Fibroblast of gingiva (primary cell): Measurements from ENCODE around the gene TTC7B.

Experiments
- DNase-seq: peaks from one replicate; pipeline ENCODE4 v3.0.0-alpha.2; 2011; ENCODE audit warnings: low read depth

Gene TTC7B

DNA sequence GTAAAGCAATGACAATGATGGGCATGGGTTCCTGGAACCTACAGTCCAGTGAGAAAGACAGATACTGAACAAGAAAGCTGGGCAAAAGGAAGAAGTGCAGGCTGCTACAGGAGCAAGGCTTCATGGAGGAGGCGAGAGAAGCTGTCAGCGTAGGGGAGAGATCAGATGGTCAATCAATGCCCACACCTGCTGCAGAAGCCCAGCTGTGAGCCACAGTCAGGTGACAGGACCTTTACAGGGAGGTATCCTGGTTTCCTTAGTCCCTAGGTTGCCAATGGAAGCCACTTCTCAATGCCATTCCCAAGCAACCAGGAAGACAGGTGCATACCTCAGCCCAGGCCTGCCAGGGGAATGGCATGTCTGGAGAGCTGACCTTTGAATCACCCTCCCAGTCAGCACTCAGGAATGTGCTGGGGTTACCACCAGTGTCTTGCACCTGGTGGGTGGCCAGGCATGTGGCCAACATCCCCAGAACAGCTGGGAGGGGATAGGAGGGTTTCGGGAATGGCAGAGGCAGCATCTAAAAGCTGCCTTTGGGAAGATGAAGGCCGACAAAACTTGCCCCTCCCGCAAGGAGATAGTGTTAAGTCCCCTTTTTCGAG lies 170.3 kb downstream of the TTC7B start:
- DNase-seq: no peak

DNA sequence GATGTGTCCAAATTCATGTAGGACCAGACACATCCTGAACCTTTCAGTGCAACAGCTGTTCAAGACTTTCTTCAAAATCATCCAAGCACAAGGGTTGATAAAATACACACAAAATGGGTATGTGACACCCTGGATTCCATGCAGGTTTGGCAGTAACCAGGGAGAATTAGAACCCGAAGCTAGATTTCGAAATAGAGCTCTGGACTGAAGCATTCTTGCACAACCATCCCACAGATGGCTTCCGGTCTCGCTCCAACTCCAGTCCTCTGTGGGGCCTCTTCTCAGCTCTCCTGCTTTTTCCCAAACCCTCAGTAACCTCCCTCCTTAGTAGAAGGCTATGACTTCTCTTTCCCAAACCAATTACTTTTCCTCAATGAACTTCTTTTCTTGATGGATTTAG lies 171.3 kb downstream of the TTC7B start:
- DNase-seq: peak; percentile 93

DNA sequence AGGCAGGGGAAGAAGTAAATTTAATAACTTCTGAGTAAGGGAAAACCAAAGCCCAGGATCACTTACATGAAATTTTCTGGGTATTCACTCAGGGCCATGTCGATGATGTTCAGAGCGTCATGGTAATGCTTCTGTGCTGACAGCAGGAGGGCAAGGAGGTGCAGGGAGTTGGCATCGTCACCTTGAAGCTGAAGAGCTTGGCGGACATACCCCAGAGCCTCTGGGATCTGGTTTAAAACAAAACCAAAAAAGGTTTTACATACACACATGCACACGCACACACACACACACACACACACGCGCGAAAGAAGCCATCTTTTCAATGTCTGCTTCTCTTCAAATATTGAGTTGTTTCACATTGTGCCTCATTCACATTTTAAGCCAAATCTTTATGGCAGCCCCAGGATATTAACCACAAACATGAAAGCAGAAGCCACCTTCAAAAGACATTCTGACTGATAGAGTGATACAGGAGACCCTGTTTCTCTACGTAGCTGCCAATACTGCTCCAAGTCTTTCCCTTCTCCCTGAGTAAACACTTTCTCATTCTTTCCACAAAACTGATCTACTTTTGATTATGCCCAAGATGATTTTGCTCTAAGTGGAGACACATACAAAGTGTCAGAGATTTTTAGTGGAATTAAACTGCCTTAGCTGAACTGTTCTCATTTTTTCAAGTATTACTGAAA lies 172.1 kb downstream of the TTC7B start:
- no peak for DNase-seq

DNA sequence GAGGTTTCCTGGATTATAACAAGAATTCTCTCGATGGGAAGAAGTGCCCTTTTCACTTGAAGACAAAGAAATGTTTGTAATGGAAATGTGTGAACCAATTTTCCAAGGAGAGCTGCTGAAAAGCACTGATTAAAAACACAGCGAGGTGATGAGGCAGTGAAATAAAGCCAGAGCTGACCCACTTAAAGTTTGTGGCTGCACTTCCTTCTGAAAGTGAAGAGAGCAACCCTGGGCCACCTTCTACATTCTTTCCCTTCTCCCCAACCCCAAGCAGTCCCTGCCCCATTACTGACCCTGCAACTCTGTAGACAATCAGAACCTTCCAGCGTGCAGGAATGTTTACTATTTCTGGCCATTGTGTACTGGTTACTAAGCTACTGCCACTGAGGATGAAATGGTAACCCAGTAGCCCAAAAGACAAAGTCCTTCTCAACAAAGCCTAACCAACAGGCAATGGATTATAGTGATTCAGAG lies 173.9 kb downstream of the TTC7B start:
- peak; percentile 16 for DNase-seq

DNA sequence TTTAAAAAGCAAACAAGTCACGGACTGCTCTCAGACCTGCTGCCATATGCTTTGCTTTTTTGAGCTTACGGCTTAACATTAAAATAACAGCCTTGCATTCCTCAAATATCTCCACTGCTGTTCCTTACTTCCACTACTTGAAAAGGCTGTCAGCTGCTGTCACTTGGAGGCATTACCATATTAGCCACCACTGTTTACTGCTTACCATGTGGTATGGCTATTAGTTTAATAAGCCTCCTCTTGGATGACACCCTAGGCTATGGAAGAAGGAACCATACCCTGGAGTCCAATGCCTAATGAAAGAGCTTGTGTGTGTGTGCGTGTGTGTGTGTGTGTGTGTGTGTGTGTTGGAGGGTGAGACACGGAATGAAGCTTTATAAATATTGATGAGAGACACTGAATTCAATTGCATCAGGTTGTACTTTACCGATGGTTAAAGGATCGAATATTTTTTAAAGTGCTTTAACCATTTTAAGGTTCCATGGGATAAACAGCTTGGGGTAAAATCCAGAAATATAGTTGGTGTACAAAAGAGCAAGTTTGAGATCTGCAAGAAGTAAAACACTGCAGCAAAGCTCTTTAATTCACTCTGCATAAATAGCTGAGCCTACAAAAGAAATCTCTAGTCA lies 174.5 kb downstream of the TTC7B start:
- DNase-seq: no peak

DNA sequence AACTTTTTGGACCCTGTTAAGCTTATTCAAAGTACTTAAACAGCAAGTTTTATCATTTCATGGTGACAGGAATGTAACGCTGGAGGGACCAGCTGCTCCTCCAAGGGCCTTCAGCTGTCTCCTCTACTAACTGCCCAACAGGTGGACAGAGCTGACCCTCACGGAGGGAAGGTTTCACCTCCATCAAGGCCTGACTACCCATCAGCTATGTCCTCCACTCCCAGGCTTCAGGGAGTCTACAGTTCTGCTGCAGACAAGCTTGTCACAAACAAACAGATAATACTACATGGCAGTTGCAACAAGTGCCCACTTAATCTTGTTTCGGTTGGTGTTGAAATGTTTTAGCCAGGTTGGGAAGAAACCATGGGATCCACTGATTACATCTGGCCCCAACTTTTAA lies 175.1 kb downstream of the TTC7B start:
- DNase-seq: no peak

DNA sequence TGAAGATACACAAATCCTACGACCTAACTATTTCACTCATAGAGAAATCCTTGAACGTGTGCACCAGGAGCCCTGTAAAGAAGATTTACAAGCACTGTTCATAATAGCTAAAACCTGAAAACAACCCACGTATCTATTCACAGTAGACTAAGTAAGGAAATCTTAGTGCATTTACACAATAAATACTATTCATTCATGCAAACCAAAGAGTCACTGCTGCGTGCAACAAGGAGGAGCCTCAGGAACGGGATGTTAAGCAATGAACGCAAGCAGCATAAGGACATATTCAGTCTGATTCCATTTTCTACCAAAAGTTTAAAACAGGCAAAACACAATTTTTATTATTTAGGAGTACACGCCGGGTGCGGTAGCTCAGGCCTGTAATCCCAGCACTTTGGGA lies 176.6 kb downstream of the TTC7B start:
- no peak for DNase-seq

DNA sequence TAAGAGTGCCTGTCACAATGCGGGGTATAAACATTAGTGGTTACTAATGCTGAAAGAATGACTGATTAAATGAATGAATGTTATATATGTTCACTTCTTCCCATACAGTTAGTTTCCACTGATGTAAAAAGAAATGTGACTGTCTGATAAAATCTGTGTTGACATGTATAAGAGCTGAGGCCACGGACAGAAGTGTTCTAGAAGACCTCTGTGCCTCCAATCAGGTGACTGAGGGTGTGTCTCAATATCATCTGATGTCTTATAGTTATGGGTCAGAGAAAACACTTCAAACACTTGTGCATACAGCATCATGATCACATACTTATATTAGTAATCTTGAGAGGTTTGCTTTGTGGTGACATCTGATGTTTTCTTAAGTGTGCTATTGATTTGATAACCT lies 183.4 kb downstream of the TTC7B start:
- DNase-seq: no peak

DNA sequence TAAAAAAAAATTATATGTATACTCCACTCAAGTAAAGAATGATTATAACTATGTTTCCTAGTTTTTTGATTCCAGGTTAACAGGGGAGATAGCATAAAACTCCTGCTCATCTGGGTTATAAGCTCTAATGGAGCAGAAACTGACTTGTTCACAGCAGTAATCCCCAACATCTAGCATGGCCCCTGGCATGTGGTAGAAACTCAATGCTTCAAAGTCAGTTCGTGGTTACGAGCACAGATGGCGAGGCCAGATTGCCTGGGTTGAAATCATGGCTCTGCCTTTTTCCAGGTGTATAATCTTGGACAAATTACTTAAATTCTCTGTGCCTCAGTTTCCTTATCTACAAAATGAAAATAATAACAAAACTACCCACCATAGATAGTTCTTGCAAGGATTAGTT lies 183.8 kb downstream of the TTC7B start:
- no peak for DNase-seq

DNA sequence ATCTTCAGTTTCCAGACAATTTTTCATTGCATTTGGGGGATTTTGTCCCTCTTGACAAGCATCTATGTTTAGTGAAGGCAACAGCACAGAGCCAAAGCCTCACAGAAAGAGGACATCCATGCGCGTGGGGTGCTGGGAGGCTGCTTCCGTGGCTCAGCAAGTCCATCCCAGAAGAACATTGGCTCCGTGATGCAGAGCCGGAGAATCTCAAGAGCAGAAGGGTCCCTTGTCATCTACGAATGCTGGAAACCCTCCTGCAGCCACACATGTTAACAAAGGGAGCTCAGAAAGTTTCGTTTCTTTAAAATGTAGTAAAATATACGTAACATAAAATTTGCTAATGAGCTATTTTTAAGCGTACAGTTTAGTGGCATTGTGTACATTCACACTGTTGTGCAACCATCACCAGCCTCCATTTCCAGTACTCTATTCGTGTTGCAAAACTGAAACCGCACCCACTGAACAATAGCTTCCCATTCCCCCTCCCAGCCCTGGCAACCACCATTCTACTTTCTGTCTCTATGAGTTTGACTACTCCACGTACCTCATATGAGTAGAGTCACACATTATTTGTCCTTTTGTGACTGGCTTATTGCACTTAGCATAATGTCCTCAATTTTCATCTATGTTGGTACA lies 185.9 kb downstream of the TTC7B start:
- DNase-seq: no peak

DNA sequence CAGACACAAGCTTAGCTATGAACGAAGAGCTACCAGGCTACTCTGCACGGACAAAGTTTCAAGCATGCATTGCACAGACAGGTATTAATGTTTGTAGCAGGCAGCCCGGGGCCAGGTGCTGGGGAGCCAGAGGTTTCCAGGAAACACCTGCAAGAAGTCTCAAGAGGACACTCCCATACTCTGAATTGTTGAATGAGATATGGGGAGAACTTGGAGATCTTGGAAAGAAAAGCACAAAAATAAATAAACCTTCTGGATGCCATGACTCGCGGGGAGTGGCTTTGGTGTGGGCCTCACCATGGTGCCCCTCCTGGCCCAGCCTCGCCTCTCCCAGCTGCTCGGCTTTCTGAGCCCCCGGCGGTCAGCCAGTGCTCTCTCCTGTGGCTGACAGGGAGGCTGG lies 186.8 kb downstream of the TTC7B start:
- DNase-seq: no peak

DNA sequence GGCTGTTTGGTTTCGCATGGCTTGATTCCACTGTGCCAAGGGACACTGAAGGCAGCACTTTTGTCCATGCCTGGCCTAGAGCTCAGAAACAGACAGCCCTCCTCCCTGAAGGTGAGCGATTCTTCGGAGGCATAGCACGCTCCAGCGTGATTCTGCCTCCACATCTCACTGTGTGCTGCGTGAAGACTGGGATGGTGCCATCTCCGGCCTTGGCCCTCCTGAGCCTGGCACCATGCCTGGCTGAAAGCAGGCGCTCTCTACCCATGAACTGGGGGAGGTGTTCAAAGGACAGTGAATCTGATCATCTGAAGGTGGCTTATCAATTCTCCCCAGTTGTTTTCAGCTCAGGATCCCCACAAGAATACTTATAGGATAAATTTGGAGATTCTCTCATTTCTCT lies 187.4 kb downstream of the TTC7B start:
- DNase-seq: no peak

DNA sequence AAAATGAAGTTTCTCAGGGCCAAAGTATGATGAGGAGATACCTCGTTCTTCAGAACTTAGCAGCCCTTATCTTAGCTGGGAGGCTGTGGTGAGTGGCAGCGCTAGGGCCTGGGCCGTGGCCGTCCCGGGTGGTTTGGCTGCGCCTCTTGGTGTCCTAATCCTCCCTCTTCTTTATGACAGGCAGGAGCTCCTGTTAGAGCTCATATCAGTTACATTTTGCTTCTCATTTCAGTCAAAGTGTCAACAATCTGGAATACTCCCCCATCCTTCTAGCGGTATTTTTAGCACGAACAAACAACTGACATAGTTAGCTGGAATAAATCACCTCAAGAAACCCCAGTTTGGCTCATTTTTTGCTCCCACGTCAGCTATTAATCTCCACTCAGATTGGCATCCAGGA lies 188.8 kb downstream of the TTC7B start:
- DNase-seq: no peak

DNA sequence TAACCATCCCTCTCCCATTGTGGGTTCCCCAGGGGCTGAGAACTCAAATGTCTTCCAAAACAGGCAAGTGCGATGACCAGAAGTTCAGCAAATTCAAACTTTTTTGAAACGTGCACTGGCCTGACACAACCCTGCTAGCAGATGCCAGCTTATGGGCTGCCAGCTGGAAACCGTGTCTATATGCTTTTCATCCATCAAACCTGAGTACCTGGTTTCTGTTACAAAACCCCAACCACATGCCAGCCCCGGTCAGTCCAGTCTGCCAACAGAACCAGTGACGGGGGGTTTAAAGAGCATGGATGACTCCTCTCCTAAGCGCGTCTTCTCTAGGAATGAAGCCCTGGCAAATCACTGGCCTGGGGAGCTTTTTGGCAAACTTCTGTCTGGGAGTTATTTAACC lies 189.7 kb downstream of the TTC7B start:
- no peak for DNase-seq

DNA sequence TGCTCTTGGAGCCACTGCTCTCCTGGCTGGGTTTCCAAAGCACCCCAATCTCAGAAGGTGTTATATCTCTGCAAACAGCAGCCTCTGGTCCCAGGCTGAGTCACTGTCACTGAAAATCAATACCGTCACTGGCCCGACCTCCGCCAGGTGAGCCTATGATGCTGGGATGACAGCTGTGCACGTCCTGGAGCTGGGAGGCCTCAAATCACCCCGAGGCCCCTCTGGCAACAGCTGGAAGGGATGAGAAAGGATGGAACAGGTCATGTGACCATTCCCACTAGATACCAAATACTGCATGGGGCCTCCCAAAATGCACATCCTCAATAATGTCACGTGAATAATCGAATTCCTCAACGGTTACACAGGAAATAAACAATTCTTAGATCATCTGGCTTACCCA lies 190.8 kb downstream of the TTC7B start:
- DNase-seq: no peak

DNA sequence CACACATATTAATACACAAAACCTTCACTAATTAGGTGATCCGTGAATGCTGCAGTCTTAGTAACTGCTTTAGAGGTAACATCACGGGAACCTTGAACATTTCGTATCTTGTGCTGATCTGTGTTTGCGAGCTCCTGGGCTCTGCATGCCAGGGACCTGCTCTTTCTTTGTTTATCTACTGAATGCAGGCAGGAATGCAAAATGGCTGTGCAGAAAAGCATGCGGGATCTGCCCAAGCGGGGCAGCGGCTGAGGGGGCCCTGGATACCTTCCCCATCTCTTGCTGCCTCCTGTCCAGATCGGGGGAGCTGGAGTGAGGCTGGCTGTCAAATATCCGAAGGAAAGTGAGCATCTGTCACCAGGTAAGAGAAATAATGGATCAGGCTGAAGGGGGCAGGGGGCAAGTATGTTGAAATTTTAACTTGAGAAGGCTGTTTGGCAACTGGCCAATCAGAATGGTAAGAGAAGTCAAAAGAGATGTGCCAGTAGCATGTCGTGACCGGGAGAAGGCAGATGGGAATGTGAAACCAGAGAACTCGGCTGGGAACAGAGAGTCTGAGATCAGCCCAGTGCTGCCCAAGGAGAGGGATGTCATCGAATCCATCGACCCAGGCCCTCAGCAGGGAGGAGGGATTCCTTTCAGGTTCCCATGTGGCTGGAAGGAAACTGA lies 191.4 kb downstream of the TTC7B start:
- no peak for DNase-seq

DNA sequence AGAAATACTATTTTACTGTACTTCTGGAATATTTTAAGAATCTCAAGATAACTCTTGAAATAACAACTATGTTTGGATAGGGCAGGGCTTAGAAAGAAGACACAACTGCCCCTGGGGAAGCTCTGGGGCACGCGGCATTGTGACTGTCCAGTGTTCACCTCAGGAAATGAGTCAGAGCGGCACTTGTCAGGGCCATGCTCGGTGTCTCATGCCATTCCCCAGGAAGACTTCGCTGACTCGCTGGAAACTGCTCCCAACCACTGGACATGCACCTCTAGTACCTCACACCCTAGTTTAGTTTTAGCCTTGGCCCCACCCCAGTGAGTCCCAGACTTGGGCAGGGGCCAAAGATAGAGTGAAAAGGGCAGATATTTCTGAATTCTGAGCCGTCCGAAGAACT lies 192.0 kb downstream of the TTC7B start:
- no peak for DNase-seq

DNA sequence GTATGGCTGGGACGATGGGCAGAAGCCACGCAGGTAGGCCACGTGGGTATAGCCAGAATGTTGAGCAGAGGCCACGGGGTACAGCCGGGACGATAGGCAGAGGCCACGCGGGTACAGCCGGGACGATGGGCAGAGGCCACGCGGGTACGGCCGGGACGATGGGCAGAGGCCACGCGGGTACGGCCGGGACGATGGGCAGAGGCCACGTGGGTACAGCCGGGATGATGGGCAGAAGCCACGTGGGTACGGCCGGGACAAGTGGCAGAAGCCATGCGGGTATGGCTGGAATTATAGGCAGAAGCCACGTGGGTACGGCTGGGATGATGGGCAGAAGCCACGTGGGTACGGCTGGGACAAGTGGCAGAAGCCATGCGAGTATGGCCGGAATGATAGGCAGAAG lies 195.0 kb downstream of the TTC7B start:
- DNase-seq: no peak

DNA sequence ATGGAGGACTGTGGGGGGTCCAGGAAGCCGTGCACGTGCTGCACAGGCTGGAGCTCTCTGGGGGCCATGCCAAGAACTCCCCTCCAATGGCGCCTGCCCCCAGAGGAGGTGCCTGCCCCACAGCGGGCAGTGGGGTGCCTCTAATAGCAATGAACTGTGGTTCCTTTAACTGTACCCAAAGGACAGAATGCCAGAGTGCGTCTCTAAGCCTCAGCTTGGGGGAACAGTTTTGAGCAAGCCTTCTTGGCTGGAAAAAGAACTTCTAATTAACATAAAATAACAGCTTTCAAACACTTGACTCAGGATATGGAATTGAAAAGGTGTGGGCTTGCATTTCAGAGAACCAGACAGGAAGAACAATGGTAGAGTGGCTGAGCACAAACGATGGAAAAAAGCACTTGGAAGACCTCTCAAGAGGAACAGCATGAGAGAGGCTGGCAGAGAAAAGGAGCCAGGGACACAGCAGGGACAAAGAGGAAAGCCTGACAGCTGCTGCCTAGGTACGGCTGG lies 195.6 kb downstream of the TTC7B start:
- no peak for DNase-seq

DNA sequence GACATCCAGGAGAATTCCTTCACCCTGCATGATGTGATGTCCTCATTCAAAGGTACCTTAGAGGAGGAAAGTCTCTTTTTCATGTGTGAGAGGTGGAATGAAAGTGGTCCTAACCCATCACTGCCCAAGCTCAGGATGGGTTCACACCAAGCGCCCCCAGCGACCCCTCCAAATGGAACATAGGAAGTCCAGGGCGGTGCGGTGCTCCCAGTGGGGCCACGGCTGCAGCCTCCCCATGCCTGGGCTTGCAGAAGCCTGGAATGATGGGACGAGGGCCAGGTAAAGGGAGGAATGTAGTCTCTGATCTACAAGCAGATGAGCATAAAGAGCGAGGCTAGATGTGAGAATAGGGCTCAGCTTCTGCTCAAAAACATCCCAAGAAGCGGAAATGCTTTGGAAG lies 196.3 kb downstream of the TTC7B start:
- DNase-seq: no peak

DNA sequence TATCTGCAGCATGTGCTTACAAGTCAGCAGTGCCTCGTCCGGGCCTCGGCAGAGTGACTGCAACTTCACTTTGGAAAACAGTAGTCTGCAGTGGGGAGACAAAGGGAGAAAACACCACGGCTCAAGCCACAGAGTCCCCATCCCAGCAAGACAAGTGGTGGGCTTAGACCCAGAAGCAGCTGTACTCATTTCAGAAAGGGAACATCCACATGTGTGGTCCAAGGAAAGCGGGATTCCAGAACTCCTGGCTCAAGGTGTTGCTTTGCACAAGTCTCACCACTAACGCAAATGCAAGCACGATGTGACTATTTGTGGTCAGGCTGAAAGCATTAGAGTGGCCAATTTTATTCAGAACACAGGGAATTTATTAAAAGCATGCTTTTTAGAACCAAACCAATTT lies 198.3 kb downstream of the TTC7B start:
- no peak for DNase-seq

DNA sequence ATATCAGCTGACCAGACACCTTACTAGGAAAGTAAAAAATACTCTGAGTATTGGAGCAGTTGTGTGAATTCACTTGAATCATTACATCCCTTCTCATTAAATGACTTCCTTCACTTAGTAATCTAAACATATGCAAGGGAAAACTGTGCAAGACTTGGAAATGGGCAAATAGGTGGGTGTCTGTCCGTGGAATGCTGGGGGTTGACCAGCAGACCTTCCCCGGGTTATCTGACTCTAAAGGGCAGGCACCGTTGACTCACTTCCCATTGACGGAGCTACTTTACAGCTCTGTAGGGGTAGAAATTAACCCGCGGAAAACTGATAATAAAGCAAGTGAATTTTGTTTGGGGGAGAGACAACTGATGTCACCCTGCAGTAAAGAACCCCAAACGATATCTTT lies 199.3 kb downstream of the TTC7B start:
- DNase-seq: no peak
